Measurements from ENCODE around the gene SCARB1.

DNA sequence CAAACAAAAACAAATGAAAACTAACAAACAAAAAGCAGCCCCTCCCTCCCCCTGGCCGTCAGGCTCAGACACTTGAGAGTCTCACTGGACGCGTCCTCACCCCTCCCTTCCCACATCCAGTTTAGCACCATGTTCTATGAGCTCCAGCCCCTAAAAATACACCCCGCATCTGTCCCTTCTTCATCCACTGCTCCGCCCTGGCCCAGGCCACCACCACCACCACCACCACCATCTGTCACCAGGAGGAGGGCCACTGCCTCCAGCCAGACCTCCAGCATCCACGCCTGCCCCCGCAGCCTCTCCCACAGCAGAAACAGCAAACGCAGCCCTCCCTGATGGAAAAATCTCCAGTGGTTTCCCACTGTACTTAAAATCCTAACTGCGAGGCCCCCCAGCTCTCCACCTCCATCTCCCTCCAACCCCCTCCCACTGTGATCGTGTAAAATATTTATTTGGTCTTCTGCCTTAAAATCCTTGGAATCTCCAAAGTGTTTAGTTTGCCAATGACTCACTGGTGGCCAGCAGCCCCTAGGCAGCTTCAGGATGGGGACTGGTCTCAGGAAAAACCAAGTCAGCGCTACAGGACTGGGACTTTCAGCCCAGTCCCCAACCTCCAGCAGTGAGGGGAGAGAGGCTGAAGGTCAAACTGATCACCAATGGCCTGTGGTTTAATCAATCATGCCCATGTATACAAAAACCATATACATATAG is 95.1 kb downstream of the SCARB1 start:
- TF ChIP-seq CTCF (IDR thresholded peaks at IDR 0.05; ENCODE audit: insufficient read depth, low read length) (no peak), POLR2AphosphoS5 (IDR thresholded peaks at IDR 0.05; ENCODE audit: low read depth) (no peak), REST (IDR thresholded peaks at IDR 0.05; ENCODE audit: insufficient replicate concordance, low read depth) (no peak)

All from HL-60 (cell line).